Bronchial epithelial cell (primary cell): Measurements from ENCODE around the gene CRAMP1. TPM values are rescaled to one million over a fixed set of nuclear protein-coding genes. Genes with fewer than 3 reads are reported as not detected.

Source experiments
- DNase-seq: peaks from one replicate; pipeline ENCODE4 v3.0.0-alpha.2; 2010; ENCODE audit warnings: low read depth
- FAIRE-seq: peaks from 2 replicates; lab custom pipeline; 2011; peaks lifted over from hg19 to GRCh38; lab: Jason Lieb, UNC
- H3K27me3 ChIP-seq: 2 replicates; pipeline ENCODE4 v1.5.1; 2011; ENCODE audit warnings: low read length; ENCODE audit not compliant: control insufficient read depth, insufficient read depth
- H3K36me3 ChIP-seq: 2 replicates; pipeline ENCODE4 v1.5.1; 2011; ENCODE audit warnings: low read length; ENCODE audit not compliant: control insufficient read depth, insufficient read depth
- H3K4me3 ChIP-seq: 2 replicates; pipeline ENCODE4 v1.5.1; 2011; ENCODE audit warnings: mild to moderate bottlenecking, low read depth, low read length, control low read depth
- CTCF ChIP-seq: IDR thresholded peaks from 2 replicates; pipeline ENCODE4 v1.5.1; 2011; ENCODE audit warnings: mild to moderate bottlenecking, moderate library complexity, low read length, control low read depth, inconsistent platforms; ENCODE audit not compliant: insufficient read depth, severe bottlenecking
- total RNA-seq: library from RNA; depleted of rRNA; stranded (reverse); fragments of >200 nt; gene quantifications from 2 replicates; pipeline ENCODE4 v1.2.1, GENCODE V29; 2014

CRAMP1 gene
- total RNA-seq, 1 donor from 2014 or later: 3.9 TPM

DNA sequence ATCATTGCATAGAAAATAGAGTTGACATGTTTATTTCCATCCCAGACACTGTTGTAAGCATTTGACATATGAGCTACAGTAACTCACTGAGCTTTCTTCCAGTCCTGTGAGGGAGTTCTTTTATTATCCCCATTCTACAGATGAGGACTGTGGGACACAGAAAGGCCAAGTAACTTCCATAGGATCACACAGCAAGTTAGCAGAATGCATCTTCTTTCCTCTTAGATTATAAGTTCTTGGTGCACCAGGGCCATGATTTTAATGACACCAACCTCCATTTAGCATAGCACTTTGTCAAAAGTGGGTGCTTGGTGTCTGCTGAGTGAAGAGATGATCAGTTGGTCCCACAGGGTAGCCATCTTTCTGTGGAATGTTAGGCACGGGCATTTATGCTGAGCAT, 78.7 kb downstream of the CRAMP1 start:
- no peaks in the 10 kb centered on the region for H3K27me3 ChIP-seq
- FAIRE-seq (no peak), DNase-seq (no peak)
- no peak for TF ChIP-seq CTCF
- no peak overlapping the region for H3K4me3 ChIP-seq
- peaks cover 25% of the 10 kb centered on the region for H3K36me3 ChIP-seq

GRCh38 chr16:1691276-1691675, 79.1 kb downstream of the CRAMP1 start:
- Histone ChIP-seq H3K4me3 (no peak overlapping the region), H3K27me3 (no peaks in the 10 kb centered on the region), H3K36me3 (peaks cover 26% of the 10 kb centered on the region)
- FAIRE-seq (no peak), DNase-seq (peak; percentile 88)
- peak; percentile 28 for TF ChIP-seq CTCF

DNA sequence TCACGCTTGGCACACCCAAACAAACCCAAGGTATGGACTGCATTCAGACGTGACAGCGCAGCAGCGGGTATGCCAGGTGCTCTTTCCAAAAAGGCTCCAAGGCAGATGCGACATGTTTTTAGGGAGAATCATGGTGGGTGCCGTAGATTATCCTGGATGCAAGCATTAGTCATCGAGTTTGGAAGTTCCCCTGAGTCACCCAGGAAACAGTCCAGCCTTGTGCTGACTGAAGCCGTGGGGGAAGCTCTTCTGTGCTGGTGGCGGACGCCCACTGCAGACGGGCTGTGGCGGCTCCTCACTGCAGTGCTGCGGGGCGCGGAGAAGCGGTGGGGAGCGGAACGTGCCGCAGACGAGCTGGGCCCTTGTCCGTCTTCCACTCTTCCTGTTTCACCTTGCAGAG, 79.8 kb downstream of the CRAMP1 start:
- Histone ChIP-seq H3K4me3 (no peak overlapping the region), H3K27me3 (no peaks in the 10 kb centered on the region), H3K36me3 (peaks cover 24% of the 10 kb centered on the region)
- peak; percentile 91 for DNase-seq
- no peak for FAIRE-seq
- TF ChIP-seq CTCF: no peak

DNA sequence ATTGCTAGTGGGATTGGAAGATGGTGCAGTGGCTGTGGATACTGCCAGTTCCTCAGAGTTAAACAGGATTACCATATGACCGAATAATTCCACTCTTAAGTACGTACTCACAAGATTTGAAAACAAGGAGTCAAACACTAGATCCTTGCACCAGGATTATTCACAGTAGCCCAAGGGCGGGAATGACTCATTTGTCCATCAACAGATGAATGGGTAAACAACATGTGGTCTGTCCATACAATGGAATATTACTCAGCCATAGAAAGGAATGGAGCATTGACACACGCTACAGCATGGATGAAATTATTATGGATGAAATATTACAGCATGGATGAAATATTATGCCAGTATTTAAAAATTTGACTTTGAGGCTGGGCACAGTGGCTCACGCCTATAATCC, 84.7 kb downstream of the CRAMP1 start:
- peak; percentile 98 for DNase-seq
- TF ChIP-seq CTCF: no peak
- no peak for FAIRE-seq
- Histone ChIP-seq H3K36me3 (peaks cover 28% of the 10 kb centered on the region), H3K27me3 (no peaks in the 10 kb centered on the region), H3K4me3 (no peak overlapping the region)

- no peak for TF ChIP-seq CTCF
- no peak for FAIRE-seq
- no peak for DNase-seq
Observed at GRCh38 chr16:1698680-1699079, 86.5 kb downstream of the CRAMP1 start.

GRCh38 chr16:1700246-1700645, 88.1 kb downstream of the CRAMP1 start:
- Histone ChIP-seq H3K27me3 (no peaks in the 10 kb centered on the region), H3K36me3 (peaks cover 14% of the 10 kb centered on the region), H3K4me3 (no peak overlapping the region)
- TF ChIP-seq CTCF: no peak
- FAIRE-seq: no peak
- DNase-seq: no peak

More at GRCh38 chr16:1698680-1699079, 86.5 kb downstream of the CRAMP1 start:
- H3K27me3 ChIP-seq: no peaks in the 10 kb centered on the region
- H3K36me3 ChIP-seq: peaks cover 18% of the 10 kb centered on the region
- no peak overlapping the region for H3K4me3 ChIP-seq
